GM12872 (cell line): ENCODE results near the gene ARAP1.

Experiments used
- TF ChIP-seq, protein P1 (sequence below): IDR thresholded peaks from 3 replicates; pipeline ENCODE4 v1.5.1; 2011; ENCODE audit warnings: low read depth, mild to moderate bottlenecking, low read length, moderate library complexity; ENCODE audit not compliant: insufficient read depth

The ARAP1 gene

DNA sequence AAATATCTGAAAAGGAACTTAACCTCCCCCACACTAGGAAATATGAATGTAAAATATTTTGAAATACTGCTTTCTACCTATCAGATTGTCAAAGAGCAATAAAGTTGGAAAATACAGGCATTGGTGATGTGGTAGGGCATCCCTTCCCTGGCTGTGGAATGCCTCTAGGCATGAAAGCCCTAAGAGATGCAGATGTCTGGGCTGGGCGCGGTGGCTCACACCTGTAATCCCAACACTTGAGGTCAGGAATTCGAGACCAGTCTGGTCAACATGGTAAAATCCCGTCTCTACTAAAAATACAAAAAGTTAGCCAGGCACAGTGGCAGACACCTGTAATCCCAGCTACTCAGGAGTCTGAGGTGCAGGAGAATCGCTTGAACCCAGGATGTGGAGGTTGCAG lies 22.0 kb downstream of the ARAP1 start:
- TF ChIP-seq, protein P1, sequence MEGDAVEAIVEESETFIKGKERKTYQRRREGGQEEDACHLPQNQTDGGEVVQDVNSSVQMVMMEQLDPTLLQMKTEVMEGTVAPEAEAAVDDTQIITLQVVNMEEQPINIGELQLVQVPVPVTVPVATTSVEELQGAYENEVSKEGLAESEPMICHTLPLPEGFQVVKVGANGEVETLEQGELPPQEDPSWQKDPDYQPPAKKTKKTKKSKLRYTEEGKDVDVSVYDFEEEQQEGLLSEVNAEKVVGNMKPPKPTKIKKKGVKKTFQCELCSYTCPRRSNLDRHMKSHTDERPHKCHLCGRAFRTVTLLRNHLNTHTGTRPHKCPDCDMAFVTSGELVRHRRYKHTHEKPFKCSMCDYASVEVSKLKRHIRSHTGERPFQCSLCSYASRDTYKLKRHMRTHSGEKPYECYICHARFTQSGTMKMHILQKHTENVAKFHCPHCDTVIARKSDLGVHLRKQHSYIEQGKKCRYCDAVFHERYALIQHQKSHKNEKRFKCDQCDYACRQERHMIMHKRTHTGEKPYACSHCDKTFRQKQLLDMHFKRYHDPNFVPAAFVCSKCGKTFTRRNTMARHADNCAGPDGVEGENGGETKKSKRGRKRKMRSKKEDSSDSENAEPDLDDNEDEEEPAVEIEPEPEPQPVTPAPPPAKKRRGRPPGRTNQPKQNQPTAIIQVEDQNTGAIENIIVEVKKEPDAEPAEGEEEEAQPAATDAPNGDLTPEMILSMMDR: no peak

- TF ChIP-seq, protein P1: no peak
Measured at GRCh38 chr11:72727521-72727920, 24.7 kb downstream of the ARAP1 start.

DNA sequence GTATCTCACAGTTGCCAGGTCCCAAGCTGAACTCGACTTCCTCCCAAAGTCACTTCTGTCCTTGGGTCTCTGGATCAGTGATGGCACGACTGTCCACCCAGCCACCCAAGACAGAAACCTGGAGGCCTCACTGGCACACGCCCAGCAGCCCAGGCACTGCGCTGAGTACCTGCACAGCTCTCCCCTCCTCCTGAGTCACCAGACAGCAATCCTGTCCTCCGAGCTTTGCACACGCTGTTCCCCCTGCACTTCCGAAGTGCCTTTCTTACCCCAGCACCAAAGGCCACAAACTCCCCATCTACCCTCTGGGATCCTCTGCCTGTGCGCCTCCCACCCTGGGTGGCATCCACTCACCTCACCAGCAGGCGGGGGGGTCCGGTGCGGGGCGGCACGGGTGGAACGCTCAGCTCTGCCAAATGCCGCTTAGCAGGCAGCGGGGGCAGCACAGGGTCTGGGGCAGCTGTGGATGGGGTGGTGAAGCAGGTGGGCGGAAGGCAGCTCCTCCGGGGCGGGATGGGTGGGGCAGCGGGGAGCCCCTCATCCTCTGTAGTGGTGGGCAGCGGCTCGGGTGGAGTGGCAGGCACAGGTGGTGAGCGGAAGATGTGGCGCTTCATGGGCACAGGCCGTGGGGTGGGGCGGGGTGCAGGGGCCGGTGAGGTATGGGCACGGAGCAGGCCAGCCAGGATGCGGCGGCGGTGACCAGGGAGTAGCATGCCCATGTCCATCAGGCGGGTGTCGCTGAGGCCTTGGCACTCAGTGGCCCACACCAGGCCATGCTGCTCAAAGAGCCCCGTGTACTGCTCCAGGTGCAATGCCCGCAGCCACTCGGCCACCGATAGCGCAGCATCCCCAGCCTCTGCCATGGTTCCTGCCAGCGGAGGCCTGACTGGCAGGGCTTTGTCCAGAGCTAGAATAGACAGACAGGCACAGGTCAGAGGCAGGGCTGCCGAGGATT lies 25.7 kb downstream of the ARAP1 start:
- TF ChIP-seq, protein P1: no peak

DNA sequence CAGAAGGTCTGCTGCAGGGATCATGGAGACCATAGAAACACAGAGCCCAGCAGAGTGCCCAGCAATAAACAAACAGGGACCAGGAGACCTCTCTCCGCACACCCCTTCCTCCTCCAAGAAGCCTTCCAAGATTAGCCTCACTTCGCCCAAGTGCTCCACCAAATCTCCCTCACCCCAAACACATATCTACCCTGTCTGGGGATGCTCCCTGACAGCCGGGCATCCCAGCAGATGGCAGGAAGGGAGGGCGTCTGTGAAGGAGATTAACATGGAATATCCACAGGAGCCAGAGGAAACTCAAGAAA lies 26.5 kb downstream of the ARAP1 start:
- TF ChIP-seq, protein P1: no peak

- TF ChIP-seq, protein P1: peak; percentile 86
Measured at GRCh38 chr11:72724851-72725723, 27.1 kb downstream of the ARAP1 start.

- TF ChIP-seq, protein P1: no peak
Measured at GRCh38 chr11:72724021-72724551, 28.1 kb downstream of the ARAP1 start.

DNA sequence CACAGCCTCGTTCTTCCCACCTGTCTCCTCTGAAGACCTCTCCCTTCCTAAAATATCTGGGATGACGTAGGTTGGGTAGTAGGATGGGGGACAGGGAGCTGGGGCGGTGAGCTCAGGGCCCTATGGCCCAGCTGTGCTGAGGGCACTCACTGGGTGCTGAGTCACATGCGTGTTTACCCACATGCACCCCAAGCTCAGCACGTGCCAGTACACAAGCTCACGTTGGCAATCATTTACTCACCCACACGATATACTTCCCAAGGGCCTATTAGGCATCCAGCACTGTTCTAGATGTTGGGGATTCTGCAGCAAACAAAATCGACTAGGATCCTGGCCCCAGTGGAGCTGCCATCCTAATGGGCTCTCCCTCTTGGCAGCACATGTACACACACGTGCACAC lies 28.7 kb downstream of the ARAP1 start:
- TF ChIP-seq, protein P1: no peak
